K562 (cell line): ENCODE results near the gene FDX2. TPM values are rescaled to one million over a fixed set of nuclear protein-coding genes. Genes with fewer than 3 reads are reported as not detected.

Experiments used
- ADNP ChIP-seq: fragments of 200-800 bp; sonication (Bioruptor generic); IDR thresholded peaks from 2 replicates; pipeline ENCODE4 v1.6.1; 2016; ENCODE audit warnings: missing genetic modification characterization, missing compliant biosample characterization
- CBX8 ChIP-seq: fragments of 200-600 bp; sonication (generic); IDR thresholded peaks from 2 replicates; pipeline ENCODE4 v1.6.1; 2012; ENCODE audit warnings: borderline replicate concordance, mixed run types, low read depth, mild to moderate bottlenecking, moderate library complexity, mixed read lengths, low read length, control low read depth, inconsistent platforms; ENCODE audit not compliant: poor library complexity, severe bottlenecking; ENCODE audit errors: extremely low read depth
- CREM ChIP-seq: IDR thresholded peaks from 2 replicates; pipeline ENCODE4 v1.6.1; 2014; ENCODE audit warnings: antibody characterized with exemption, low read depth
- CTBP1 ChIP-seq: fragments of 450-650 bp; IDR thresholded peaks from 2 replicates; pipeline ENCODE4 v1.6.1; 2016; ENCODE audit warnings: borderline replicate concordance
- EP400 ChIP-seq: fragments of 450-650 bp; IDR thresholded peaks from 2 replicates; pipeline ENCODE4 v1.6.1; 2017; ENCODE audit warnings: antibody characterized with exemption, mild to moderate bottlenecking, moderate library complexity
- FOXA3 ChIP-seq, 2 experiments: fragments of 450-650 bp in 1 of 2; sonication (generic) in 1 of 2; formaldehyde crosslinking; IDR thresholded peaks in 1 of 2; conservative IDR thresholded peaks in 1 of 2; 2 replicates each; pipeline versions ENCODE4 v1.4.0 to v1.8.0; 2020 to 2022; ENCODE audit warnings: mild to moderate bottlenecking in 2 of 2, missing genetic modification reagents in 1 of 2
- HNRNPK ChIP-seq: fragments of 200-400 bp; formaldehyde crosslinking; IDR thresholded peaks from one replicate; pipeline ENCODE4 v1.6.1; 2018; ENCODE audit warnings: mild to moderate bottlenecking, low read depth, low read length; ENCODE audit not compliant: poor library complexity, severe bottlenecking
- MAFK ChIP-seq: IDR thresholded peaks from 2 replicates; pipeline ENCODE4 v1.6.1; 2011; ENCODE audit warnings: low read length, improper control_type of control experiment
- MTA3 ChIP-seq: fragments of 450-650 bp; formaldehyde crosslinking; IDR thresholded peaks from 2 replicates; pipeline ENCODE4 v1.6.1; 2017; ENCODE audit warnings: mild to moderate bottlenecking, borderline replicate concordance
- PHF8 ChIP-seq: fragments of 200-600 bp; sonication (generic); IDR thresholded peaks from 2 replicates; pipeline ENCODE4 v1.6.1; 2012; ENCODE audit warnings: mixed run types, mild to moderate bottlenecking, inconsistent platforms, low read length, moderate library complexity, borderline replicate concordance
- ZBED1 ChIP-seq: IDR thresholded peaks from 2 replicates; pipeline ENCODE4 v1.6.1; 2014
- ZNF175 ChIP-seq: fragments of 200-800 bp; sonication (Bioruptor generic); IDR thresholded peaks from 2 replicates; pipeline ENCODE4 v1.6.1; 2016; ENCODE audit warnings: low read depth, mild to moderate bottlenecking, missing genetic modification characterization, missing compliant biosample characterization
- ZNF3 ChIP-seq: fragments of 250-450 bp; sonication (Bioruptor Pico); IDR thresholded peaks from 2 replicates; pipeline ENCODE4 v1.5.0; 2021; ENCODE audit warnings: mild to moderate bottlenecking, moderate library complexity
- ZNF785 ChIP-seq: fragments of 250-450 bp; sonication (Bioruptor Pico); IDR thresholded peaks from 2 replicates; pipeline ENCODE4 v1.4.0; 2020; ENCODE audit warnings: mild to moderate bottlenecking
- ZZZ3 ChIP-seq: fragments of 450-650 bp; IDR thresholded peaks from 2 replicates; pipeline ENCODE4 v1.6.1; 2016; ENCODE audit warnings: antibody characterized with exemption, mild to moderate bottlenecking, moderate library complexity
- polyA plus RNA-seq, 8 experiments: library from polyadenylated mRNA; depleted of rRNA in 4 of 8; stranded (reverse) in 5 of 8; unstranded in 3 of 8; fragments of >200 nt; fragmentation: Nextera tagmentation in 2 of 8; fragmentation: Illumina TruSeq in 1 of 8; extraction: Ambion mirVana in 2 of 8; extraction: Trizol in 1 of 8; gene quantifications; 2 replicates each; pipeline versions ENCODE4 v1.2.1 to v1.2.3, GENCODE V29; 2011 to 2014; ENCODE audit warnings: inconsistent platforms in 1 of 8, missing spikeins in 1 of 8
- total RNA-seq, 7 experiments: library from RNA; depleted of rRNA in 6 of 7; stranded (reverse); fragments of >200 nt in 6 of 7; fragmentation: Illumina TruSeq in 2 of 7; extraction: Trizol in 2 of 7; gene quantifications; 2 replicates each; pipeline versions ENCODE4 v1.2.1 to v1.2.3, GENCODE V29; 2011 to 2021; ENCODE audit warnings: low replicate concordance in 1 of 7
- TF ChIP-seq, protein P1 (sequence below): fragments of 250-450 bp; sonication (Bioruptor Pico); IDR thresholded peaks from 2 replicates; pipeline ENCODE4 v1.5.0; 2021; ENCODE audit warnings: mild to moderate bottlenecking, borderline replicate concordance
- TF ChIP-seq, protein P2 (sequence below): sonication (generic); formaldehyde crosslinking; IDR thresholded peaks from 2 replicates; pipeline ENCODE4 v1.8.0; 2022; ENCODE audit warnings: missing genetic modification reagents, mild to moderate bottlenecking, borderline replicate concordance
- TF ChIP-seq, protein P3 (sequence below): sonication (generic); formaldehyde crosslinking; IDR thresholded peaks from 2 replicates; pipeline ENCODE4 v1.8.1; 2023; ENCODE audit warnings: mild to moderate bottlenecking, missing genetic modification reagents

Gene FDX2
- total and polyA plus RNA-seq, 9 of the 15 experiments (the other 6 are each of a cell fraction or from before 2014, with no cell fraction given): 2.5 to 49.8 (median 29.7) TPM

DNA sequence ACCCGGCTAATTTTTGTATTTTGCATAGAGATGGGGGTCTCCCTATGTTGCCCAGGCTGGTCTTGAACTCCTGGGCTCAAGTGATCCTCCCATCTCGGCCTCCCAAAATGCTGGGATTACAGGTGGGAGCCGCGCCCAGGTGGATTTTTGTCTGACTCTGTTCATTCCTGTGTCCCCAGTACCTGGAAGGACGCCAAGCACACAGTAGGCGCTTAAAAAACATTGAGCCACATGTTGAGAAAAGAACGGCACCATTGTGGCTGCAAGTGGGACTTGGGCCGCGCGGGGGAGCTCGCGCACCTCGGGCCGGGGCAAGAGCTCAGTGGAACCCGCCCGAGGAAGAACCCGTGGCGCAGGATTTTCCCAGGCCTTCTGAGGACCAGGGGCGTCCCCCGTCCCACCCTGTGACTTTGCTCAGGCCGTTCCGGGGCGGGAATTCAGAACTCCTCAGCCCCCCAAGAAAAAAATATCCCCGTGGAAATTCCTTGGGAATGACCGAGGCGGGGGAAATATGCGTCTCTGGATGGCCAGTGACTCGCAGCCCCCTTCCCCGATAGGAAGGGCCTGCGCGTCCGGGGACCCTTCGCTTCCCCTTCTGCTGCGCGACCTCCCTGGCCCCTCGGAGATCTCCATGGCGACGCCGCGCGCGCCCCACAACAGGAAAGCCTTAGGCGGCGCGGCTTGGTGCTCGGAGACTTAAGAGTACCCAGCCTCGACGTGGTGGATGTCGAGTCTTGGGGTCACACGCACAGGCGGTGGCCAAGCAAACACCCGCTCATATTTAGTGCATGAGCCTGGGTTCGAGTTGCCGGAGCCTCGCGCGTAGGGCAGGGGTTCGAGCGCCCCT lies 46.3 kb downstream of the FDX2 start (continued):
- TF ChIP-seq ZNF785 (no peak), ZNF175 (CRISPR knock-in tag) (no peak), FOXA3 (CRISPR knock-in tag; conservative IDR thresholded peaks at IDR 0.05 in 1 of 2, IDR thresholded peaks at IDR 0.05 in 1 of 2) (no peak), CREM (peak; percentile 32; the same call in 1 of the 2 replicates), EP400 (peak; percentile 55), ZBED1 (no peak), CTBP1 (no peak; the same call in 1 of the 2 replicates), ZNF3 (CRISPR knock-in tag) (no peak), HNRNPK (no peak), ADNP (tag) (peak; percentile 77; the same call in 1 of the 2 replicates), MAFK (no peak; the same call in 1 of the 2 replicates), ZZZ3 (no peak), CBX8 (no peak), PHF8 (no peak; the same call in 1 of the 2 replicates), MTA3 (no peak)
- TF ChIP-seq, protein P1, sequence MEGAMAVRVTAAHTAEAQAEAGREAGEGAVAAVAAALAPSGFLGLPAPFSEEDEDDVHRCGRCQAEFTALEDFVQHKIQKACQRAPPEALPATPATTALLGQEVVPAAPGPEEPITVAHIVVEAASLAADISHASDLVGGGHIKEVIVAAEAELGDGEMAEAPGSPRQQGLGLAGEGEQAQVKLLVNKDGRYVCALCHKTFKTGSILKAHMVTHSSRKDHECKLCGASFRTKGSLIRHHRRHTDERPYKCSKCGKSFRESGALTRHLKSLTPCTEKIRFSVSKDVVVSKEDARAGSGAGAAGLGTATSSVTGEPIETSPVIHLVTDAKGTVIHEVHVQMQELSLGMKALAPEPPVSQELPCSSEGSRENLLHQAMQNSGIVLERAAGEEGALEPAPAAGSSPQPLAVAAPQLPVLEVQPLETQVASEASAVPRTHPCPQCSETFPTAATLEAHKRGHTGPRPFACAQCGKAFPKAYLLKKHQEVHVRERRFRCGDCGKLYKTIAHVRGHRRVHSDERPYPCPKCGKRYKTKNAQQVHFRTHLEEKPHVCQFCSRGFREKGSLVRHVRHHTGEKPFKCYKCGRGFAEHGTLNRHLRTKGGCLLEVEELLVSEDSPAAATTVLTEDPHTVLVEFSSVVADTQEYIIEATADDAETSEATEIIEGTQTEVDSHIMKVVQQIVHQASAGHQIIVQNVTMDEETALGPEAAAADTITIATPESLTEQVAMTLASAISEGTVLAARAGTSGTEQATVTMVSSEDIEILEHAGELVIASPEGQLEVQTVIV (CRISPR knock-in tag): no peak
- TF ChIP-seq, protein P2, sequence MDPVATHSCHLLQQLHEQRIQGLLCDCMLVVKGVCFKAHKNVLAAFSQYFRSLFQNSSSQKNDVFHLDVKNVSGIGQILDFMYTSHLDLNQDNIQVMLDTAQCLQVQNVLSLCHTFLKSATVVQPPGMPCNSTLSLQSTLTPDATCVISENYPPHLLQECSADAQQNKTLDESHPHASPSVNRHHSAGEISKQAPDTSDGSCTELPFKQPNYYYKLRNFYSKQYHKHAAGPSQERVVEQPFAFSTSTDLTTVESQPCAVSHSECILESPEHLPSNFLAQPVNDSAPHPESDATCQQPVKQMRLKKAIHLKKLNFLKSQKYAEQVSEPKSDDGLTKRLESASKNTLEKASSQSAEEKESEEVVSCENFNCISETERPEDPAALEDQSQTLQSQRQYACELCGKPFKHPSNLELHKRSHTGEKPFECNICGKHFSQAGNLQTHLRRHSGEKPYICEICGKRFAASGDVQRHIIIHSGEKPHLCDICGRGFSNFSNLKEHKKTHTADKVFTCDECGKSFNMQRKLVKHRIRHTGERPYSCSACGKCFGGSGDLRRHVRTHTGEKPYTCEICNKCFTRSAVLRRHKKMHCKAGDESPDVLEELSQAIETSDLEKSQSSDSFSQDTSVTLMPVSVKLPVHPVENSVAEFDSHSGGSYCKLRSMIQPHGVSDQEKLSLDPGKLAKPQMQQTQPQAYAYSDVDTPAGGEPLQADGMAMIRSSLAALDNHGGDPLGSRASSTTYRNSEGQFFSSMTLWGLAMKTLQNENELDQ (CRISPR knock-in tag): no peak
- TF ChIP-seq, protein P3, sequence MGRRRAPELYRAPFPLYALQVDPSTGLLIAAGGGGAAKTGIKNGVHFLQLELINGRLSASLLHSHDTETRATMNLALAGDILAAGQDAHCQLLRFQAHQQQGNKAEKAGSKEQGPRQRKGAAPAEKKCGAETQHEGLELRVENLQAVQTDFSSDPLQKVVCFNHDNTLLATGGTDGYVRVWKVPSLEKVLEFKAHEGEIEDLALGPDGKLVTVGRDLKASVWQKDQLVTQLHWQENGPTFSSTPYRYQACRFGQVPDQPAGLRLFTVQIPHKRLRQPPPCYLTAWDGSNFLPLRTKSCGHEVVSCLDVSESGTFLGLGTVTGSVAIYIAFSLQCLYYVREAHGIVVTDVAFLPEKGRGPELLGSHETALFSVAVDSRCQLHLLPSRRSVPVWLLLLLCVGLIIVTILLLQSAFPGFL (CRISPR knock-in tag): 0 out of 2 replicates have a peak, but pooled peaks have one; percentile 15
